GM21737 (cell line): Measurements from ENCODE around the gene TPM3.
A peak's percentile ranks its signal among the peaks of the same experiment; 100 is the strongest.
"Not testable (repeated sequence)": the region's sequence is repeated elsewhere in the genome, so short reads cannot be mapped to it uniquely, and the experiment has no call there.

ENCODE experiments used
- ATAC-seq: cut with Tn5 transposase; IDR thresholded peaks from one replicate; pipeline ENCODE4 v1.9.1; 2021; ENCODE audit warnings: mild to moderate bottlenecking, moderate library complexity; ENCODE audit not compliant: unreplicated experiment

Gene TPM3

DNA sequence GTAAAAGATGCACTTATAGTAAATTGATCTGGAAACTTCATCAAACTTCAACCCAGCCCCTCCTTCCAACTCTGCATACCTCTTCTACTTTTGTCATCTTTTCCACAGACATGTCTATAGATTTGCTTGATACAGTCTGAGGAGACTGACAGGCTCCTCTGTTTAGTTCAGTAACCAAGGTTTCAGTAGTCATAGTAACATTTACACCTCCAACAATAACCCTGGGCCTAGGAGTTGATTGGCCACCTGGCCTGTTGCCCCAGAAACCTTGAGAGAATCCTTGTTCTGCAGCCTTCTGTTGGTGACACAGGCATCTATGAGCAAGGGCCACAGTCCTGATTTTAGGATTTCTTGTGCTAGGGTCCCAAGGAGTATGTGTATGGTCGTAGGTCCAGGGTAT lies 14.3 kb upstream of the TPM3 start, which contains the start of gene CFAP141:
TSS of gene CFAP141 (minus strand) at position 138 of the 400 bp plus-strand sequence. CDS start at position 112, 26 bp downstream.
- no peak for ATAC-seq

DNA sequence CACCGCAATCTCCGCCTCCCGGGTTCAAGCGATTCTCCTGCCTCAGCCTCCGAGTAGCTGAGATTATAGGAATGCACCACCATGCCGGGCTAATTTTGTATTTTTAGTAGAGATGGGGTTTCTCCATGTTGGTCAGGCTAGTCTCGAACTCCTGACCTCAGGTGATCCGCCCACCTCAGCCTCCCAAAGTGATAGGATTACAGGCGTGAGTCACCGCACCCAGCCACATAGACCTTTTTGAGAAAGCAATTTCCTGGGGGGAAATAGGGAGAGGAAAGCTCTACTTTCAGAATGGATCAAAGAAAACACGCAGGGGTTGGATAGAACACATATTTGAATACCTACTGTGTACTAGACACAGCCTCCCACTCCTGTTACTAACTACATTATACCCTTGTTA lies 13.9 kb upstream of the TPM3 start:
- ATAC-seq, result not testable (repeated sequence)

DNA sequence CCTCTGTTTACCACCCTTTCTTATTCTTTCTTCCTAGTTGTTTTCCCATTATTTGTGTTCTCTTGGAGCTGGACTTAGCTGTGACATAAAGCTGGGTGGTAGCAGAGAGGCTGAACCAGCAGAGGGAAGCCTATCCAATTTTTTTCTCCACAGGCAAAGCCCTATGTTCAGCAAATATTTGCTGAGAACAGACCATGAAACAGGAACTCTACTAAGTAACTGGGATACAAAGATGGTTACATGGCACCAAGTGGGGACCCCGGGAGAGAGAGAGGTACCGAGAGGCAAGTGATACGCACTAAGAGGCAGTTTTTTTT lies 7.6 kb upstream of the TPM3 start:
- no peak for ATAC-seq

DNA sequence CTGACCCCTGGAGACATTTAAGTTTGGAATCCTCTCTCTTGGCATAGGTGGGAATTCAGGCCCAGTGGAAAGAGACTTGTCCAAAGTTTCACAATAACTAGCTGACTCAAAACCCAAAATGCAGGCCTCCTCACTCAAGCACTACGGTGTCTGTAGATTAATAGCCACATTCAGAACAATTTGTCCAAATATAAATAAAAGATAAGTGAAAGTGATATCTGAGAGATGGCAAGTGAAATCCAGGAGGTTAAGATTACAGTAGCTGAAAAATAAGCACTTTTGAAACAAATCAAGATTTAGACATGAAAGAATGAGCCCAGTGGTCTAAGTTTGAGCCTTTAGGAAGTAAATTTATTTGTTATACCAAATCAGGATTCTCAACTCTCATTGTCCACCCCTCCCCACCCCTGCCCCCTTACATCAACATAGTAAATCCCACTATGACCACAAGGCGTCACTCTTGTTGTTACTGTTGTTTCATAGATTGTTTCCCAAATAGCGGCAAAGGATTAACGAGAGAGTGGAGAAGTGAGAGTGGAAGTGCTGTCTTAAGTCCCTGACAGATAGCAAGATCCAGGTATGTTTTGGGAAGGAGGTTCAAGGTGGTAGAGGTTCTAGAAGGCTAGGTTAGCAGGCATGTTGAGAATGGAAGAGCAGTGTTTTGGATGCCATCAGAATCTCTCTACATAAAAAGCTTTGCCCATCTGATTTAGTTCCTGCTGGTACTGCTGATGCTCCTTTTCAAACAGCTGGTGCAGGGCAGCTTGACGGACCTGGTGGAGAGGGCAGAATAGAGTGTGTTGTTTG lies 7.1 kb upstream of the TPM3 start:
- ATAC-seq, result no peak

DNA sequence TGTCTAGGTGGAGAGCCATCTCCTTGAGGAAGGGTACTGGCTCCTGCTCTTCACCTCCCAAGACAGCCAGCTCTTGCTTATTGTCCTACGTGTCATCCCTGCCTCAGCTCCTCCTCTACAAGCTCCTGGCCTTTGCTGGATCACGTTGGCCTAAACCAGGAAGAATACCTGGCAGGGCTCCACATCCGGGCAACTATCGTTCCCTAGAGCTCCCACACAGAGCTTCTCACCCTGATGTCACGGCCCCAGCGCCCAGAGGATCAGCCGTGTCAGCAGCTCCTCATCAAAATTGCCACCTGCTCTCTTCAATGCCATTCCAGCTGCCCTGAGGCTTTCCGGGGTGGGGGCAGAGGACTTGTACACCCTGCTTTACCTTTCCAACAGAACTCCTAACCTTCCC lies 1.9 kb upstream of the TPM3 start:
- no peak for ATAC-seq

DNA sequence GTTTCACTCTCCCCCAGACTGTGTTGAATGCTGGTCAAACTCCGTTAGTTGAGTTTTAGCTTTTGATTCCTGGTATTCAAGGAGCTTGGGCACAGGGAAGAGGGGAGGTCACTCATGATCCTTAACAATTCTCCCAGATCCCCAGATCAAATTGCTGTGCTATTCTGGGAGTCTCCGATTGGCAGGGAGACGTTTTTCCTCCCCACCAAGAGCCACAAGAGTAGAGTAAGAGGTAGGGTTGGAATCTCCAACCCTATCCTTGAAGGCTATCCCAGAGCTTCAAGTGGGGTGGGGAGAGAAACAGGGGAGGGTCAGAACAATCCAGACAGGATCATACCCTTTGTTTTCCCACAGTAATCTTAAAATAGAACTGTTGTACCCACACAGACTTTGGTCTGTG lies 576 bp upstream of the TPM3 start:
- no peak for ATAC-seq

DNA sequence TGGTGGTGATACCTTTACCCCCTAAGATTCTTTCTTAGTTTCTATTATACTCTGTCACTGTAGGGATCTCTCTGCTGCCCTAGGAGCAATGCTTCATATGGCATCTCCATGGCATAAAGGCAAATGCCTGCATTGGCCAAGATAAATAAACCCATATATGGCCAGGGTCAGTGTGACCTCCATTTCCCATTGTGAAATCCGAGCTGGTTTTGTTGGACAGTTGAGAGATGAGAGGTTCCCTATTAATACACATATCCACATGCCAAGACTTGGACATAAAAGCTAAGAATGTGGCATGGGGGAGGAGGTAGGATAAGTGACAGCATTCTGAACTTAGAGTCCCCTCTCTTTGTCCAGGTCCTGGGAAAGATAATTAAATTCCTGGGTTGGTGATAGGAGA lies 1.4 kb downstream of the TPM3 start:
- no peak for ATAC-seq

DNA sequence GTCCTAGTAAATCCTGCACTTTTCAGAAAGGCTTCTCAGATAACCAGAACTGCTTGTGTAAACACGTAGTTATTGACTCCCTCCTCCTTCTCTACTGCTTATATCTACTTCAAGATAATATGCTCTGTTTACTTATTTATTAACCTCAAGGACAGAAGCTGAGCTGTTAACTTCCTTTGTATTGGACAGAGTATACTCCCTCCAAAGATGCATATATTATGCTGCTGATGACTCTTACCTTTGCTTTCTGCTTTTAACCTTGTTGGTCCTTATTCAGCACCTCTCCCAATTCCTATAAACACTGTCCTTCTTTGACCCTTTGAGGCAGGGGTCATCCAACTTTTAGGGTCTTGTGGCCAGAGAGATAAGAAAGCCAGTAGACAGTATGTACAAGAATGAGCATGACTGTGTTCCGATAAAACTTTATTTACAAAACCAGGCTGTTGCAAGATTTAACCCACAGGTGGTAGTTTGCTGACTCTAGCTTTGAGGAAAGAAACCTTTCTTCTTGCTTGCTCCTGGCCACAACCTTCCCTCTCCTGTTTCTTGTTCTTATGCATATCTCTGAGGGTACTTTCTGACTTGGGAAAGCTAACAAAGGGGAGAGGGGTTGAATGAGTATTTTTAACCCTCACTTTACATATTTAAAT lies 4.9 kb downstream of the TPM3 start:
- no peak for ATAC-seq

DNA sequence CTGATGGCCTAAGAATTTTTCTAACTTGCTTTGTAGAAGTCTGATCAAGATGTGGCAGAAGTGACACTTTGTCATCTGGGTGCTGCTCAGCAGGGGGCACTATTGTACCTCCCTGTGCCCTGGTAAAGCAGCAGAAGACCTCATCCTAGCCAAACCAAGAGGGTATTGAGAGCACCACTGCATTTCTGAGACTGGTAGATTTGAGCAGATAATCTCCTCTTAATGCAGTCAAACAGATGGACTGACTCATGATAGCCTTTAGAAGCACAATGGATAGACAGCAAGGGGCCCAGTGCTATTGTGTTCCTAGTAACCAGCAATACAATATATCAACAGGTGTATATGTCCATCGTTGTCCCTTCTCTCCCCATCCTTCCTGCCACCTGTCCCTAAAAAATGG lies 5.7 kb downstream of the TPM3 start:
- no peak for ATAC-seq

DNA sequence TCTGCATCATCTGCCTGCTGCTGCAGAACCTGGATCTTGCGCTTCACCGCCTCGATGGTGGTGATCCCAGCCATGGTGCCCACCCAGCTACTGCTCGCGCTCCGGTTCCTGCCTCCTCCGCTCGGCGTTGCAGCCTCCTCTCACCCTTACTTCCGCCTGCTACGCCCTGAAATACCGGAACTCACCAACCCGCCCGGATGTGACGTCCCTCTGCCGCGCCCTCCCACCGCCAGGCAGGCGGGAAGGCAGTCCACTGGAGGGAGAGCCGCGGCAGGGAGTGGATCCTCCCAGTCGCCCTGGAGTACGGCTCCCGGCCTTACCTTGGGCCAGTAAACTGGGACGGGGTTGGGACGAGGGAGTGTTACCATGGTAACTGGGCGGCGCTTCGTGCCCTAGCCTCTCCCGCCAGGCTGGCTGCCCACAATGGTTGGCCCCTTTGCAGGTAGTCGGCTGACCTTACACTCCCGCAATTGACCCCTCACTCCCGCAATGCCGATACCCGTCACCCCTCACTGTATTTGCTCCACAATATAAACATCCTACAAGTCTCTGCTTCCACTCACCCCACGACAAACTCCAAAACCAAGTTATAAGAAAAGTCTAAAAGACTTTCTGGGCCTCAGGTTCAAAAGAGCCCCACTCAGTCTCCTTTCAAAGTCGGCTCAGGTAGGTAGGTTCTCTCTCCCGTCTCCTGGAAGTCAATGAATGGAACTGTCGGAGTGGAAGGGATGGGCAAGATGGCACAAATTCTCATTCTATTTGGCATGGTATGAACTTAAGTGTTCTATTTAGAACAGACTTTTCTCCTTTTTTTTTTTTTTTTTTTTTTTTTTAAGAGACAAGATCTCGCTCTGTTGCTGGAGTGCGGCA lies 8.6 kb downstream of the TPM3 start:
- ATAC-seq, result peak; percentile 69

DNA sequence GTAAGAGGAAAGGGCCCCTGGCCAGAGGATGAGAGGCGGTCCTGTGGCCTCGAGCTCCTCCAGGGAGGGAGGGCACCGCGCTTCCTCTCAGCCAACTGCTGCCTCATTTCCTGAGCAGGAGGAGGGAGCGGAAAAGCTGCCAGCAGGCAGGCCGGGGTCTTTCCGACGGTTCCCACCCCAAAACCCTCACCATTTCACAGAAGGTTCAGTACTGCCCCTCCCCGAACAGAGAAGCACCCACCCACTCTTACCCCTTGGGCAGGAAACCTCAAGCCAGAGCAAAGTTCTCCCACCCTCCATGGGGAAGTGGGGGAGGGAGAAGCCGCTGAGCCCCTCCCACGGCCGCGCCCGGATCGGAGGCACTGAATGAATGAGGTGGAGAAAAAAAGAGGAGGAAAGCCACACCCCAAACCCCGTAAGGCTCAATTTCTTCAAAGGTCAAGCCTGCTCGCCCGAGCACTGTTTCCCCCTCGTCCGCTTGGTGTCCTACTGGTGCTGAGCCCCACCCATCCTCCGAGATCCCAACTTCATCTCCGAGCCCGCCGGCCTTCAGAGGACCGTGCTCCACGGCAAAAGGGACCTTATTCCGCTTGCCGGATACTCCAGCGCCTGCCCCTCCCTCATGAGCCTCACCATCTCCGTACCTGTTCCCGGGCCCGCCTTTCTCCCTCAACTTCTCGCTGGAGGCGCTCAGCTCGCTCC lies 9.4 kb downstream of the TPM3 start:
- ATAC-seq, result peak; percentile 52

DNA sequence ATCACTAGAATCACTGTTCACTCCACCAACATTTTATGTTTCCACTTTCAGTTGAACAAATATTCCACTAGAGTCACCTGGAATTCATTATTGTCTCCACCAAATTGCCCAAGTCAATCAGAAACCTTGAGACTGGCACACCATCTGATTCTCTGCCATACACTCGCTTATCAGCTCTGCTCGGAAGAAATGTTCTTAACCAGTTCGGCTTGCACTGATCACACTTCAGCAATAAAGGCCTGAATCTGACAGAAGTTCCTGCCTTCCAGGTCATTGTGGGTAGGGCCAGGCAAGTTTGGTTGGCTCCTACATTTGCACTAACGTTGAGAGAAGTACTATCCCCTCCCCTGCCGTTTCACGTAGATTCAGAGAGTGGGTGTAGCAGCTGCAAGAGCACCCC lies 10.0 kb downstream of the TPM3 start:
- ATAC-seq, result no peak

DNA sequence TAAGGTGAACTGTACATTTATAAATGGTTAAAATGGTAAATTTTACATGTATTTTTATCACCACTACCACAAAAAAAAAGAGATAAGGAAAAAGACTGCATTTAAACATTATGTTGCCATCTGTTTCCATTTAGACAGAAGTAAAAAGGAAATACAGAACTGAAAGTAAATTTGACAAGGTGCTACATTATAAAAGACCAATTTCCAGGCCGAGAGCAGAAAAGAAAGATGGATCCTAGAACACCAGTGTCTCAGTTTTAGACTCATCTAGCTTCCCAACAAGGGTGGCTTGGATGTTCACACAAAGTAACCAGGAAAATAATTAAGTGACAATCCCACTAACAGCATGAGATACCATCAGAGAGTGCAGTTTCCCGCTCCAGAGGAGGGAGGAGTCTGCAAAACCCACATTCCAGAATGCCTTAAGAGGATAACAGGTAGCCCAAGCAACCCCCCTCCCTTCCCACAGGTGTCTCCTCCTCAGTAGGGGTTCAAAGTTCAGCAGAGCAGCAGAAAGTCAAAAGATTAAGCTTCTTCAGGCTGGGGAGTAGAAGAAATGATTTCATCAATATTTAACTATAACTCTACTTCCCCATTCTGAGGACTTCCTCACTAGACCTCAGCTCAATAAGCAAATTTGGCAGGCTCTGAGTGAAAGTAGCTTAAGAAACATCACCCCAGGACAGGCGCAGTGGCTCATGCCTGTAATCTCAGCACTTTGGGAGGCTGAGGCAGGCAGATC lies 11.8 kb downstream of the TPM3 start:
- ATAC-seq, result no peak

DNA sequence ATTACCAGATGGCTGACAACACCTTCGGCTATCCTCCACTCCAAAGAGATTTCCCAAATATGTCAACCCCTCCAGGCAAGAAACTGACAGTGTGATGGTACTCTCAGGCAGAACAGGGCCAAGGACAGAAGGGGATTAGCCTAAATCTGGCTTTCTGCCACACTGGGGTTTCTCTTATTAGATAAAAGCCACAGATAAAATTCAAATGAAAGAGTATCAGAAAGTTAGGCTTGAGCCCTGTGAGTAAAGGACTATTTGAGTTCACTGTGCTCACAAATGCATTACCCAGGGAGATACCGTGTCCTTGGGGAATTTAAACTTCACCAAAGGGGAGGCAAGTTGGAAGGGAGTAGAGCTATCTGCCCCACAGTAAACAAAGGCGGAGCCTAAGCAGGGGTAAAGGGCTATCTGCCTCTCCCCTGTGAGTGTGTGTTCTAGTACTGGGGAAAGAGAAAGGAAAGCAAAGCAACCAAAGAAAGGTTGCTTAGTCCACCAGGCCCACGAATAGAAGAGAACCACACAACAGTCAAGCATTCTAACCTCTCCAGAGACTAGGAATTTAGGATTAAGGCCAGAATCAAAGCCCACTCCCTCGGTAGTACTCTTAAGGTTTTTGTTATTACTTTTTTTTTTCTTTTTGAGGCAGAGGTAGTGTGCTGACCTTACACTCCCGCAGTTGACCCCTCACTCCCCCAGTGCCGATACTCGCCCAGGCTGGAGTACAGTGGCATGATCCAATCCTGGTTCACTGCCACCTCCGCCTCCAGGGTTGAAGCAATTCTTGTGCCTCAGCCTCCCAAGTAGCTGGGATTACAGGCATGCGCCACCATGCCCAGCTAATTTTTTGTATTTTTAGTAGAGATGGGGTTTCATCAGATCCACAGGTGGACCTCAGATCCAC lies 12.7 kb downstream of the TPM3 start:
- no peak for ATAC-seq

DNA sequence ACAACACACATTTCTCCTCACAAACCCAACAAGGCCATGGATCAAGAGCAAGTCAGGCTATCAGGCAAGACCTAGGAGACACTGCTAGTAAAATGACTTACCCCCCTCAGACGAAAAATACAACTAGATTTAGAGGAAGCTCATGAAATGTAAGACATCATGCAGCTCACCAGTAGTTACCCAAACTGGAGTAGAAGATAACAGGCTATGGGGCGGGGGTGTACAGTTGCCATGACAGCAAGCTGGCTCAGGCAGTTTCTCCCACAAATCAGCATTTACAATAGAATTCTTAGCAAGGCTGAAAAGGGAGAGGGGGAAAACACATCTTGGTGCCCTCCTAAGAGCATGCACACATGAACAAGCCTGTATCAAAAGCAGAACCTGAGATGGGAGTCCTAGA lies 13.9 kb downstream of the TPM3 start:
- ATAC-seq, result no peak

DNA sequence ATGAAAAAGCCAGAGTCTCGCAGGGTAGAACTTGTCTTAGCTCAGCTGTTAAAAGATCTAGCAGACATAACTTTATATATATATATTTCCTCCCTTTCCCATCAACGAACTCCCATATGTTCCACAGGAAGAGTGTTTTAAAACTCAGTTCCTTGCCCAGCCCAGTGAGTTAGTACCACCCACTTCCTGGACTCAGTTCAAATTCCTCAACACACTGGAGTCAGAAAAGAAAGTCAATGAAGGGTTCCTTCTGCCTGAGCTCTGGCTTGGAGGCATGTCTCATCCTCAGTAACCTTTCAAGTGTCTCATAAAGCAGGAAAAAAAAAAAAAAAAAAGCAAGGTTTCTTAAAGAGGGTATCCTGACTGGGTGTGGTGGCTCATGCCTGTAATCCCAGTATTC lies 15.6 kb downstream of the TPM3 start:
- ATAC-seq, result no peak

DNA sequence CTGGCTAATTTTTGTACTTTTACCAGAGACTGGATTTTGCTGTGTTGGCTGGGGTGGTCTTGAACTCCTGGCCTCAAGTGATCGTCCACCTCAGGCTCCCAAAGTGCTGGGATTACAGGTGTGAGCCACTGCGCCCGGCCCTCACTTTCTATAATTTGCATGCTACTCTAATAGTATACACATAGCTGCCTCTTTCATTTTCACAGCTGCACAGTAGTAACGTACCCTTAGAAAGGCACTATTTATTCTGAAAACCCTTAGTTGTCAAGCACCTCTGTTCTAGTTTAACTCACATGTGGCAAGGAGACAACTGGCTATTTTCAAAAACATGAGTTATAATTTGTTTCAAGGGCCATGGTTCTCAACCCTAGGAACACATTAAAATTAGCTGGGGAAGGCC lies 17.2 kb downstream of the TPM3 start:
- no peak for ATAC-seq

DNA sequence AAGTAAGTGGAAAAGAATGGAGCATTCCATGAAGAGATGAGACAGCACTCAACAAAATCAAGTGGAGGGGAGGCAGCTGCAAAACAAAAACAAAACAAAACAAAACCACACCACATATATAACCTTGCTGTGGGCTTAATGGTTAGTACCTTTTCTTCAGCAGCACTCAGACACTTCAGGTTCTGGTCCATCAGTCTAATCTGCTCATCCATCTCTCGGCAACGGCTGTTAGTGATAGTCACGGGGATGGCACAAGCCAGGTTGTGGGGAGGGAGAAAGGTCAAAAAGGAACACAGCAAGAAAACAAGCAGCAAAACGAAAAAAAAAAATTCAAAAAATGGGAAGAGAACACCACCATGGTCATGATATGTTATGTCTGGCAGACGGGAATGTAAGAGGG lies 20.0 kb downstream of the TPM3 start:
- no peak for ATAC-seq

DNA sequence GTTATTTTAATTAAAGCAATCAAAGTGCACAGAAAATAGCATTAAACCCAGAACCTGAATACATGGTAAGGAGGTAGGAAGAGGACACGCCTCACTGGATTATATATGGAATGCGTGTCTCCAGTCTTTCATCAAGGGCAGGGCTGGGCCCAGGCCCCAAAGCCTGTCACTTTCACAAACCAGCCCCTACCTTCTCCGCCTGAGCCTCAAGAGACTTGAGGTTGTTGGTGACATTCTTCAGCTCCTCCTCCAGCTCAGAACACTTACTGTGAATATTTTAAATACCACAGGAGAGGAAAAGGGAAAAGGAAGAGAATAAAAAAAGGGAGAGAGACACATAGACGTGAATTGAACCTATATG lies 20.7 kb downstream of the TPM3 start:
- ATAC-seq, result no peak
